ENCODE data around the gene SCAF1.

GRCh38 chr19:49679771-49680413 is 37.9 kb downstream of the SCAF1 start:
- TF ChIP-seq CTCF (IDR thresholded peaks at IDR 0.05): no peak
- TF ChIP-seq EZH2 (IDR thresholded peaks at IDR 0.05; ENCODE audit: borderline replicate concordance, insufficient read depth, low read depth, low read length, poor library complexity, severe bottlenecking): no peak
